Kidney epithelial cell (primary cell): ENCODE results near the gene ADGRD2. TPM values are rescaled to one million over a fixed set of nuclear protein-coding genes. Genes with fewer than 3 reads are reported as not detected.

Experiments used
- DNase-seq: peaks from one replicate; pipeline ENCODE4 v3.0.0-alpha.2; 2010; ENCODE audit warnings: low read depth
- H3K27me3 ChIP-seq: 2 replicates; pipeline ENCODE4 v1.6.0; 2011; ENCODE audit warnings: low read length; ENCODE audit not compliant: control insufficient read depth, insufficient read depth
- H3K36me3 ChIP-seq: 2 replicates; pipeline ENCODE4 v1.5.1; 2011; ENCODE audit warnings: low read length; ENCODE audit not compliant: control insufficient read depth, insufficient read depth
- H3K4me3 ChIP-seq: 2 replicates; pipeline ENCODE4 v1.5.1; 2011; ENCODE audit warnings: low read depth, mild to moderate bottlenecking, control low read depth, low read length
- total RNA-seq: library from RNA; depleted of rRNA; stranded (reverse); fragments of >200 nt; gene quantifications from 2 replicates; pipeline ENCODE4 v1.2.3, GENCODE V29; 2015
- TF ChIP-seq, protein P1 (sequence below): IDR thresholded peaks from 2 replicates; pipeline ENCODE4 v1.5.1; 2011; ENCODE audit warnings: mild to moderate bottlenecking, moderate library complexity, low read length, control low read depth, inconsistent platforms; ENCODE audit not compliant: insufficient read depth, poor library complexity, severe bottlenecking

Gene ADGRD2
- total RNA-seq, 1 donor from 2014 or later = not detected

DNA sequence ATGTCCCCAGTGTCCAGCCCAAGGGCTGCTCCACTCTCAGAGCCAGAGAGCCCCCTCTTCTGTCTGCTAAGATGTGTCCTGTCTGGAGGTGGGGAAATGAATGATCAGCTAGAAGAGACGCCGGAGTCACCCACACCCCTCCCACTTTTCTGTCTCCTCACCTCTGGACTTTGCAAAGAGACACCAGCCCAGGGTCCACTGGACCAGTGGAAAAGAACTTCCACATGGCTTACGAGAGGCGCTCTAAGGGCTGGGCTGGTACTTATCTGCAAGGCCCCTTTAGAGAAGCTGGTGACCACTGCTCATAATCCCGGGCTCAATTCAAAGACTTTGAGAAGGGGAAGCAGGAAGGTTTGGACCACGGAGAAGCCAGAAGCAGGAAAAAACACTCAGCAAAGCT is 47.8 kb downstream of the ADGRD2 start:
- Histone ChIP-seq H3K36me3 (no peaks in the 10 kb centered on the region), H3K4me3 (no peak overlapping the region), H3K27me3 (peaks cover 91% of the 10 kb centered on the region)
- TF ChIP-seq, protein P1, sequence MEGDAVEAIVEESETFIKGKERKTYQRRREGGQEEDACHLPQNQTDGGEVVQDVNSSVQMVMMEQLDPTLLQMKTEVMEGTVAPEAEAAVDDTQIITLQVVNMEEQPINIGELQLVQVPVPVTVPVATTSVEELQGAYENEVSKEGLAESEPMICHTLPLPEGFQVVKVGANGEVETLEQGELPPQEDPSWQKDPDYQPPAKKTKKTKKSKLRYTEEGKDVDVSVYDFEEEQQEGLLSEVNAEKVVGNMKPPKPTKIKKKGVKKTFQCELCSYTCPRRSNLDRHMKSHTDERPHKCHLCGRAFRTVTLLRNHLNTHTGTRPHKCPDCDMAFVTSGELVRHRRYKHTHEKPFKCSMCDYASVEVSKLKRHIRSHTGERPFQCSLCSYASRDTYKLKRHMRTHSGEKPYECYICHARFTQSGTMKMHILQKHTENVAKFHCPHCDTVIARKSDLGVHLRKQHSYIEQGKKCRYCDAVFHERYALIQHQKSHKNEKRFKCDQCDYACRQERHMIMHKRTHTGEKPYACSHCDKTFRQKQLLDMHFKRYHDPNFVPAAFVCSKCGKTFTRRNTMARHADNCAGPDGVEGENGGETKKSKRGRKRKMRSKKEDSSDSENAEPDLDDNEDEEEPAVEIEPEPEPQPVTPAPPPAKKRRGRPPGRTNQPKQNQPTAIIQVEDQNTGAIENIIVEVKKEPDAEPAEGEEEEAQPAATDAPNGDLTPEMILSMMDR = no peak
- DNase-seq = no peak

DNA sequence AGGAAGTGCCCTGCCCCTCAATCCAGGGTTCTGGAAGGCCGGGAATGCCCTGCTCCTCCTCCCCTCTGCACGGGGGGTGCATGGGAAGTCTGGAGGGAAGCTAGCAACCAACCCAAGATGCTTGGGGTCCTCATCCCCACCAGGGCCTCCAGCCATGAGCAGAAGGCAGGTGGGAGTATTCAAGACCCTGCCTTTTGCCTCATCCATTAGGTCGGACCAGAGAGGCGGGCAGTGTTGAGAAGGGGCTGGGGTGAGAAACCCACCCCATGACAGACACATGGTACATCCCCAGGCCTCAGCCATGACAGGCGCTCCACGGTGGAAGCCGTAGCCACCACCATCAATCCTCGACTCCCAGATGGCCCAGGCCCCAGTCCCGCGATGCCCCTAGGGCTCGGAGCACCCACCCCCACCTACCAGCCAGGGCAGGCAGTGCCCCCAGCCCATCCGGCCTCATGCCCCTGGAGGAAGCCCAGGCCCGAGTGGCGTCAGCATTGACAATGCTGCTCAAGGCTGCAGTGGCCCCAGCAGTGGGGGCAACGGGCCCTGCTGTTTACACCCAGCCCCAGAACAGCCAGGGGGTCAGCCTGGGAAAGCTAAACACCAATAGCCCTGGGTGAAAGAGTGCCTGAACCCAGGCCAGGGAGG is 48.4 kb downstream of the ADGRD2 start:
- DNase-seq = no peak
- H3K36me3 ChIP-seq = no peaks in the 10 kb centered on the region
- H3K4me3 ChIP-seq = no peak overlapping the region
- peaks cover 91% of the 10 kb centered on the region for H3K27me3 ChIP-seq
- TF ChIP-seq, protein P1 = no peak

DNA sequence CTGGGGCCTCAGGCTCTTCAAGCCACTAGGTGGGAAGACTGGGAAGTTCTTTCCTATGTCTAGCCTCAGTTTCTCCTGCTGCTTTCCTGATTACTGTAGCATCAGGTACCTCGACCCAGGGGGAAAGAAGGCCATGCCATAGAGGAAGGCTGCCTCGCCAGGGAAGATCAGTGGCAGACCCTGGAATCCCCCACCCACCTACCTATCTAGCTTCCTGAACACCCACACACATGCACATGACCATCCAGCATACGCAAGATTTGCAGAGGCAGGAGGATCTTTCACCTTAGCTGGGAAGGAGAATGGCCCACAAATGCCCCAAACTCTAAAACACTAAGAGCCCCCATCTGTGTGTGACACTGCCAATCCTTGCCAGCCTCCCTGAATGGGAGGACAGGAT is 49.0 kb downstream of the ADGRD2 start:
- Histone ChIP-seq H3K4me3 (no peak overlapping the region), H3K27me3 (peaks cover 91% of the 10 kb centered on the region), H3K36me3 (no peaks in the 10 kb centered on the region)
- TF ChIP-seq, protein P1 = no peak
- DNase-seq = no peak

DNA sequence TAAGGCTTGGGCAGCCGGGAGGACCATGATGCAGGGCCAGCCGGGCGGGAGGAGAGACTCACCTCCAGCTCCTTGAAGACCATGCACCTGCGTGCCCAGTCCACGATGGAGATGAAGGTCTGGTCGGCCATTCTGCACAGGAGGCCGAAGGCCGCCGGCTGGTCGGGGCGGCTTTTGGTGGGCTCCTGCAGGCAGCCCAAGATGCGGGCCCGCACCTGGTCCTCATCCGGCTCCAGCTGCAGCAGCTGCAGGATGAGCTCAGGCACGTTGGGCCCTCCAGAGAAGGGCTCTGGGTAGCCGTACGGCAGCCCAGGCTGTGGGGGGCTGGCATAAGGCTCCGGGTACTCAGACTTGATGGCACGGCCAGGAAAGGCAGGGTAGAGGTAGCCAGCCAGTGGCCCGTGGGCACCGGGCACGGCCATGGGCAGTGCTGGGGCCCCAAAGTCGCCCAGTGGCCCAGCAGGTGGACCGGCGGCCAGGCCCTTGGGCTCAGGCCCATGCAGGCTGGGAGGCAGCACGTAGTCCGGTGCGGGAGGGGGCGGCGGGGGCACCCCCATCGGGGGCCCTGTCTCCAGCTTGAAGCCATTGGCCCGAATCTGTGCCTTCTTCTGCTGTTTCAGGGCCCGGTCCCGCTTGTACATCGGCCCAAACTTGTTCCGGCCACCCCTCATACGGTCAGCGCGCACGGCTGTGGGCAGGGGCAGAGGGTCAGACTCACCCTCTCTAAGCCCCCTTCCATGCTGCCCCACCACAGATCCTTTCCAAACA is 50.0 kb downstream of the ADGRD2 start:
- H3K27me3 ChIP-seq = peaks cover 88% of the 10 kb centered on the region
- DNase-seq = no peak
- TF ChIP-seq, protein P1 = no peak
- H3K4me3 ChIP-seq = no peak overlapping the region
- H3K36me3 ChIP-seq = no peaks in the 10 kb centered on the region

DNA sequence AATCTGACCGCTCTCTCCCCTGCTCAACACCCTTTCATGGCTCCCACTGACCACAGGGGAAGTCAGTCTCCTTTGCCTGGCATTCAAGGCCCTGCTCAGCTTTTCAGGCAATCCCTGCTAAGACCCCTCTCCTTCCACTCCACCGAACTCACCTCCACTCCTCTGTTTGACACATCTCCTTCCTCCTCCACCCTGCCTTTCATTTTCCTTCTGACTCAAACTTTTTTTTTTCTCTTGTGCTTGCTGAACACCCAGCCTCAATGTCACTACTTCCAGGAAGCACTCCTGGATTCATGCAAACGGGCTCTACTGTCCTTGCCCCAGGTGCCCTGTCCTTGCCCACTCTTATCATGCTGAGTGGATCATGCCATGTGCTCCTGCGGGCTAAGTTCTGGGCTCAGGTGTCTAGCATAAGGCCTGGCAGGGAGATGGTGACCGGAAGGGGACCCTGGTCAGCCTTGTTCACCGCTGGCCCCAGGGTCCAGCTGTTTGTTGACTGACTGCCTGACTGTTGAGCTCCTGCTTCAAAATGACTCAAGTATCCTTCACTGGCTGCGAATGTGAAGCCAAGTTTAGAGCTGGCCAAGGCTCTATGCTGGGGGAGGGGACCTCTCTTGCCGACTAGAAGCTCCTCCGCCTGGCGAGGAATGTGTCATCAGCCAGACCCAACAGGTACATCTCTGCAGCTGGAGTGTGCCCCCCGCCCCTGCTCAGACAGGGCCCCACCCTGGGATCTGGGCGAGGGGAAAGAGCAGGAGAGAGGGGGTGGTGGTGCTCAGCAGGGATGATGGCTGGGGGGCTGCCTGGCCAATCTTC is 50.8 kb downstream of the ADGRD2 start:
- peaks cover 89% of the 10 kb centered on the region for H3K27me3 ChIP-seq
- TF ChIP-seq, protein P1 = no peak

More for the DNA sequence above, 50.8 kb downstream of the ADGRD2 start:
- no peak for DNase-seq
- Histone ChIP-seq H3K36me3 (no peaks in the 10 kb centered on the region), H3K4me3 (no peak overlapping the region)
